Upper lobe of left lung (tissue), 6 donors: ENCODE measurements around the gene HIVEP3. TPM values are rescaled to one million over a fixed set of nuclear protein-coding genes. Genes with fewer than 3 reads are reported as not detected.
A peak's percentile ranks its signal among the peaks of the same experiment; 100 is the strongest.

Experiments used
- ATAC-seq, 2 donors: fragments of 200-7000 bp; cut with Tn5 transposase; one replicate each; pipeline ENCODE4 v1.9.1; 2022; ENCODE audit warnings: mild to moderate bottlenecking in 2 of 2, moderate library complexity in 2 of 2; ENCODE audit not compliant: low FRiP score in 2 of 2
- DNase-seq, 2 donors: peaks; one replicate each; pipeline ENCODE4 v3.0.0-alpha.2; 2019 to 2020
- H3K27ac ChIP-seq, 4 donors: fragments of 200-600 bp; sonication (generic); one replicate each; pipeline ENCODE4 v1.5.1; 2016 to 2019
- H3K27me3 ChIP-seq, 4 donors: fragments of 200-600 bp; sonication (generic); one replicate each; pipeline ENCODE4 v1.5.1; 2017 to 2019
- H3K36me3 ChIP-seq, 4 donors: fragments of 200-600 bp; sonication (generic); one replicate each; pipeline ENCODE4 v1.5.1; 2016 to 2019
- H3K4me1 ChIP-seq, 4 donors: fragments of 200-600 bp; sonication (generic); one replicate each; pipeline ENCODE4 v1.5.1; 2018 to 2019
- H3K4me3 ChIP-seq, 4 donors: fragments of 200-600 bp; sonication (generic); one replicate each; pipeline ENCODE4 v1.5.1; 2017 to 2019; ENCODE audit warnings: mild to moderate bottlenecking in 2 of 4, moderate library complexity in 1 of 4
- H3K9me3 ChIP-seq, 4 donors: fragments of 200-600 bp; sonication (generic); one replicate each; pipeline ENCODE4 v1.5.1; 2018 to 2019
- EP300 ChIP-seq, 4 donors: sonication (generic); formaldehyde crosslinking; IDR thresholded peaks; one replicate each; pipeline ENCODE4 v1.5.1; 2017; ENCODE audit warnings: antibody characterized with exemption in 4 of 4, control low read depth in 2 of 4
- POLR2A ChIP-seq, 4 donors: fragments of 450-650 bp; IDR thresholded peaks; one replicate each; pipeline ENCODE4 v1.5.1; 2016 to 2017; ENCODE audit warnings: antibody characterized with exemption in 4 of 4, mild to moderate bottlenecking in 2 of 4
- POLR2AphosphoS5 ChIP-seq, 2 donors: sonication (generic); formaldehyde crosslinking; IDR thresholded peaks; one replicate each; pipeline ENCODE4 v1.5.1; 2017; ENCODE audit warnings: antibody characterized with exemption in 2 of 2
- WGBS, 2 donors: methylation state at CpG; one replicate each; pipeline ENCODE4 v1.1.5; 2017 to 2018; 5-methylcytosine and 5-hydroxymethylcytosine counted together
- total RNA-seq, 6 donors: library from RNA; depleted of rRNA in 4 of 6; stranded (reverse); fragments of >200 nt in 4 of 6; gene quantifications; one replicate each; pipeline versions ENCODE4 v1.1.0 to v1.2.1, GENCODE V29; 2016 to 2021
- TF ChIP-seq, protein P1 (sequence below), 6 experiments: fragments of 450-650 bp in 4 of 6; fragments of 200-600 bp in 2 of 6; sonication (generic) in 2 of 6; IDR thresholded peaks; one replicate each; pipeline ENCODE4 v1.5.1; 2016 to 2019; ENCODE audit warnings: antibody characterized with exemption in 6 of 6
- donor health status: DM: no; HTN: no; CAD: no; lungs with moderate emphysema.
- donor health status: DM: no; HTN: yes; CAD: no; lungs with severe emphysema.

The HIVEP3 gene
- total RNA-seq, 6 donors from 2014 or later = 9.7 to 23.0 (median 11.6) TPM

DNA sequence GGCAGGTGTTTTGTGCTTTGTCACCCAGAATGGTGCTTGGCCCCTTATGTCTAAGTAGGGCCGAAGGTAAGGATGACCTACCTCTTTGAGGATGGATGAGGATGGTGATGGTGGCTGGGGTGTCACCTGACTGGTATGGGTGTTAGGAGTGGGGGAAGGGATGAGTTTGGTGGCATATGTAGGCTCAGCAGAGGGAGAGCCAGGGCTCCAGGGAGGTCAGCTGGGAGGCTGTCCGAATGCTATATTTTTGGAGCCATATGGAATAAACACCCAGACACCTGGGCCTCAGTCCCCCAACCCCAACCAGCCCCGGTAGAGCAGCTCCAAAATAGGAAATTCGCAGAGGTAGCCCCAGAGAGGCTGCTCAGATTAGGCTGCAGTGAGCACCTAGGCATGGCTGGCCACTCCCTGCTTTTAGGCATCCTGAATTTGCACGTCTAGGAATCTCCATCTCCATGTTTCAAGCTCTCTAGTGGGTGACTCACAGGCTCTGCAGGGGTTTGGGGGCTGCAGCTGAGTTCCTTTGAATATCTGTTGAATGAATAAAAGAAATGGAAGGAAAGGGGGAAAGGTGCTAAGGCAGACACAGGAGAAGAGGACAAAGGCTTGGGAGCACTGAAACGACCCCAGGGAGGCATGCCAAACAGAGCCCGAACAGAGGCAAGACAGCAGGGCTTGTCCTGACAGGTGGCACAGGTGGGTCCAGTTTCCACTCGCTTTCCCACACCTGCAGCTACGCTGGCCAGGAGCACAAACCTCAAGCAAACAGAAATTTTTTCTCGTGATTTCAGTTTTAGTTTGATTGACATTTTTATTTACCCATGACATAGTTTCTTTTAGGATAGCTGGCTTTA lies 299.0 kb downstream of the HIVEP3 start:
- no peak overlapping the region for H3K4me3 ChIP-seq
- no peaks in the 10 kb centered on the region for H3K36me3 ChIP-seq
- no peaks in the 10 kb centered on the region for H3K9me3 ChIP-seq
- peaks cover 33 to 36% (median 34%) of the 10 kb centered on the region in 4 donors for H3K4me1 ChIP-seq
- 73 to 83% methylated on average over 10 of the region's 10 CpGs for WGBS, 2 donors
- peak overlapping the region in 1 of 4 donors; percentile 40 for H3K27ac ChIP-seq
- ATAC-seq = no peak
- H3K27me3 ChIP-seq = no peaks in the 10 kb centered on the region
- no peak for DNase-seq
- TF ChIP-seq, protein P1, sequence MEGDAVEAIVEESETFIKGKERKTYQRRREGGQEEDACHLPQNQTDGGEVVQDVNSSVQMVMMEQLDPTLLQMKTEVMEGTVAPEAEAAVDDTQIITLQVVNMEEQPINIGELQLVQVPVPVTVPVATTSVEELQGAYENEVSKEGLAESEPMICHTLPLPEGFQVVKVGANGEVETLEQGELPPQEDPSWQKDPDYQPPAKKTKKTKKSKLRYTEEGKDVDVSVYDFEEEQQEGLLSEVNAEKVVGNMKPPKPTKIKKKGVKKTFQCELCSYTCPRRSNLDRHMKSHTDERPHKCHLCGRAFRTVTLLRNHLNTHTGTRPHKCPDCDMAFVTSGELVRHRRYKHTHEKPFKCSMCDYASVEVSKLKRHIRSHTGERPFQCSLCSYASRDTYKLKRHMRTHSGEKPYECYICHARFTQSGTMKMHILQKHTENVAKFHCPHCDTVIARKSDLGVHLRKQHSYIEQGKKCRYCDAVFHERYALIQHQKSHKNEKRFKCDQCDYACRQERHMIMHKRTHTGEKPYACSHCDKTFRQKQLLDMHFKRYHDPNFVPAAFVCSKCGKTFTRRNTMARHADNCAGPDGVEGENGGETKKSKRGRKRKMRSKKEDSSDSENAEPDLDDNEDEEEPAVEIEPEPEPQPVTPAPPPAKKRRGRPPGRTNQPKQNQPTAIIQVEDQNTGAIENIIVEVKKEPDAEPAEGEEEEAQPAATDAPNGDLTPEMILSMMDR (IDR thresholded peaks at IDR 0.05) = no peak
- TF ChIP-seq EP300 (IDR thresholded peaks at IDR 0.05) = no peak
- no peak for TF ChIP-seq POLR2A (IDR thresholded peaks at IDR 0.05)
- TF ChIP-seq POLR2AphosphoS5 (IDR thresholded peaks at IDR 0.05) = no peak

GRCh38 chr1:41618871-41619270 lies 299.9 kb downstream of the HIVEP3 start:
- peaks cover 33 to 37% (median 34%) of the 10 kb centered on the region in 4 donors for H3K4me1 ChIP-seq
- peak overlapping the region in 3 of 4 donors; percentile 40 to 75 (median 61) for H3K27ac ChIP-seq
- DNase-seq (peak in 1 of 2 donors; percentile 45), ATAC-seq (no peak)
- no peaks in the 10 kb centered on the region for H3K27me3 ChIP-seq
- no peak overlapping the region for H3K4me3 ChIP-seq
- TF ChIP-seq POLR2AphosphoS5 (IDR thresholded peaks at IDR 0.05) = no peak
- H3K9me3 ChIP-seq = no peaks in the 10 kb centered on the region
- no peaks in the 10 kb centered on the region for H3K36me3 ChIP-seq
- 85 to 89% methylated on average over 6 of the region's 6 CpGs for WGBS, 2 donors

GRCh38 chr1:41618066-41618825 lies 300.5 kb downstream of the HIVEP3 start:
- no peaks in the 10 kb centered on the region for H3K36me3 ChIP-seq
- 36 to 58% methylated on average over 9 to 14 of the region's 14 CpGs for WGBS, 2 donors
- H3K9me3 ChIP-seq = no peaks in the 10 kb centered on the region
- ATAC-seq (peak; percentile 76 to 85), DNase-seq (peak; percentile 85 to 93)
- H3K4me3 ChIP-seq = no peak overlapping the region
- H3K27me3 ChIP-seq = no peaks in the 10 kb centered on the region
- peak overlapping the region; percentile 29 to 75 (median 50) for H3K27ac ChIP-seq
- TF ChIP-seq, protein P1 (IDR thresholded peaks at IDR 0.05) = no peak
- TF ChIP-seq POLR2A (IDR thresholded peaks at IDR 0.05) = no peak
- peak in 1 of 4 donors; percentile 50 for TF ChIP-seq EP300 (IDR thresholded peaks at IDR 0.05)
- peak in 1 of 2 donors; percentile 65 for TF ChIP-seq POLR2AphosphoS5 (IDR thresholded peaks at IDR 0.05)
- H3K4me1 ChIP-seq = peaks cover 28 to 35% (median 31%) of the 10 kb centered on the region in 4 donors

- Histone ChIP-seq H3K4me3 (no peak overlapping the region), H3K36me3 (no peaks in the 10 kb centered on the region), H3K4me1 (peaks cover 21 to 36% (median 28%) of the 10 kb centered on the region in 4 donors), H3K27ac (peak overlapping the region in 3 of 4 donors; percentile 40 to 75 (median 61)), H3K27me3 (no peaks in the 10 kb centered on the region), H3K9me3 (no peaks in the 10 kb centered on the region)
- ATAC-seq = no peak
- TF ChIP-seq EP300 (IDR thresholded peaks at IDR 0.05) (no peak), POLR2A (IDR thresholded peaks at IDR 0.05) (no peak), POLR2AphosphoS5 (IDR thresholded peaks at IDR 0.05) (no peak)
- TF ChIP-seq, protein P1 (IDR thresholded peaks at IDR 0.05) = no peak
- WGBS, 2 donors = 67 to 94% methylated on average over 5 of the region's 5 CpGs
- DNase-seq = no peak
These were observed 301.4 kb downstream of the HIVEP3 start for GRCh38 chr1:41617336-41617735.

DNA sequence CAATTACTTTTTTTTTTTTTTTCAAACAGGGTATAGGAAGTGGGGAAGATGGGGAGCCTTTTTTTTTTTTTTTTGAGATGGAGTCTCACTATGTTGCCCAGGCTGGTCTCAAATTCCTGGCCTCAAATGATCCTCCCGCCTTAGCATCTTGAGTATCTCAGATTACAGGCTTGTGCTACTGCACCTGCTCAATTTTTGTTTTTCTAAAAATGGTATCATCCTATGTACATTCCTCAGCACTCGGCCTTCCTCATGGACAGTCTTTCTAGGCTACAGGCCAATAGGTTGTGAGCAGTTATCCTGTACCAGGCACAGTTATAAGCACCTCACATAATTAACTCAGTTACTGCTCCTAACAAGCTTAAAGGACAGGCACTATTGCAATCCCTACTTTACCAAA lies 302.2 kb downstream of the HIVEP3 start:
- DNase-seq = no peak
- Histone ChIP-seq H3K9me3 (no peaks in the 10 kb centered on the region), H3K27me3 (no peaks in the 10 kb centered on the region), H3K36me3 (no peaks in the 10 kb centered on the region), H3K4me3 (no peak overlapping the region), H3K27ac (no peak overlapping the region), H3K4me1 (peaks cover 21 to 36% (median 27%) of the 10 kb centered on the region in 4 donors)
- TF ChIP-seq EP300 (IDR thresholded peaks at IDR 0.05) = no peak
- no peak for TF ChIP-seq POLR2AphosphoS5 (IDR thresholded peaks at IDR 0.05)
- TF ChIP-seq POLR2A (IDR thresholded peaks at IDR 0.05) = no peak
- TF ChIP-seq, protein P1 (IDR thresholded peaks at IDR 0.05) = no peak
- 82 to 96% methylated on average over 2 of the region's 2 CpGs for WGBS, 2 donors
- ATAC-seq = no peak
